Spinal cord (tissue), 10 donors: ENCODE measurements around the gene MBD3L5. TPM values are rescaled to one million over a fixed set of nuclear protein-coding genes. Genes with fewer than 3 reads are reported as not detected.
A peak's percentile ranks its signal among the peaks of the same experiment; 100 is the strongest.
"Not testable (repeated sequence)": the region's sequence is repeated elsewhere in the genome, so short reads cannot be mapped to it uniquely, and the experiment has no call there.

Source experiments
- DNase-seq, 6 donors: peaks; one replicate each; pipeline versions ENCODE4 v3.0.0 to v3.0.0-alpha.2; 2013 to 2015; ENCODE audit warnings: low spot score in 6 of 6, low read depth in 4 of 6
- H3K27ac ChIP-seq: one replicate; pipeline ENCODE4 v1.5.1; 2013; ENCODE audit warnings: low read depth, low read length, control low read depth
- H3K27me3 ChIP-seq: one replicate; pipeline ENCODE4 v1.6.1; 2013; ENCODE audit warnings: low read length; ENCODE audit not compliant: control insufficient read depth, insufficient read depth
- H3K36me3 ChIP-seq: one replicate; pipeline ENCODE4 v1.6.1; 2013; ENCODE audit warnings: low read length; ENCODE audit not compliant: control insufficient read depth, insufficient read depth
- H3K4me1 ChIP-seq: one replicate; pipeline ENCODE4 v1.6.1; 2013; ENCODE audit warnings: low read length; ENCODE audit not compliant: control insufficient read depth, insufficient read depth
- H3K4me3 ChIP-seq: one replicate; pipeline ENCODE4 v1.5.1; 2013; ENCODE audit warnings: low read depth, low read length, control low read depth
- H3K9me3 ChIP-seq: one replicate; pipeline ENCODE4 v1.6.1; 2013; ENCODE audit warnings: low read length; ENCODE audit not compliant: control insufficient read depth, insufficient read depth
- WGBS: methylation state at CpG from one replicate; pipeline ENCODE4 v1.1.5; 2013; ENCODE audit warnings: missing lambda C conversion rate; ENCODE audit not compliant: insufficient coverage; 5-methylcytosine and 5-hydroxymethylcytosine counted together
- polyA plus RNA-seq, 2 donors: library from polyadenylated mRNA; unstranded; fragments of 120-200 nt; gene quantifications; one replicate each; pipeline ENCODE4 v1.2.1, GENCODE V29; 2013; ENCODE audit not compliant: insufficient read length in 2 of 2
- total RNA-seq, 2 donors: library from RNA; depleted of rRNA in 1 of 2; stranded (reverse); fragments of 120-200 nt in 1 of 2; fragments of >200 nt in 1 of 2; gene quantifications; one replicate each; pipeline versions ENCODE4 v1.2.3 to v1.2.4, GENCODE V29; 2013 to 2014
- donor health status: healthy.

The MBD3L5 gene
- total and polyA plus RNA-seq, 4 donors, result not detected

GRCh38 chr19:7063764-7064418 lies 33.5 kb downstream of the MBD3L5 start:
- no peak for DNase-seq
- H3K27ac ChIP-seq, result no peak overlapping the region
- no peaks in the 10 kb centered on the region for H3K36me3 ChIP-seq
- H3K4me3 ChIP-seq, result no peak overlapping the region
- H3K9me3 ChIP-seq, result no peaks in the 10 kb centered on the region
- 79% methylated on average over 5 of the region's 9 CpGs for WGBS
- no peaks in the 10 kb centered on the region for H3K27me3 ChIP-seq
- H3K4me1 ChIP-seq, result no peaks in the 10 kb centered on the region

GRCh38 chr19:7067122-7067521 lies 36.7 kb downstream of the MBD3L5 start:
- WGBS, result 68% methylated on average over 5 of the region's 13 CpGs
- not testable (repeated sequence) for DNase-seq, H3K36me3 ChIP-seq, H3K9me3 ChIP-seq, H3K4me1 ChIP-seq, H3K4me3 ChIP-seq, H3K27ac ChIP-seq, H3K27me3 ChIP-seq

- Histone ChIP-seq H3K27ac (no peak overlapping the region), H3K36me3 (peaks cover 10% of the 10 kb centered on the region), H3K4me1 (no peaks in the 10 kb centered on the region), H3K9me3 (no peaks in the 10 kb centered on the region), H3K27me3 (no peaks in the 10 kb centered on the region), H3K4me3 (no peak overlapping the region)
- no peak for DNase-seq
- WGBS, result no CpG with 5 or more reads among the region's 2 CpGs
Observed at GRCh38 chr19:7067716-7068115, 37.3 kb downstream of the MBD3L5 start.

GRCh38 chr19:7068599-7068998 lies 38.2 kb downstream of the MBD3L5 start:
- 80% methylated on average over 1 of the region's 6 CpGs for WGBS
- Histone ChIP-seq H3K9me3 (no peaks in the 10 kb centered on the region), H3K4me1 (no peaks in the 10 kb centered on the region), H3K27me3 (no peaks in the 10 kb centered on the region), H3K36me3 (peaks cover 19% of the 10 kb centered on the region), H3K27ac (peak overlapping the region; percentile 36), H3K4me3 (no peak overlapping the region)
- no peak for DNase-seq

DNA sequence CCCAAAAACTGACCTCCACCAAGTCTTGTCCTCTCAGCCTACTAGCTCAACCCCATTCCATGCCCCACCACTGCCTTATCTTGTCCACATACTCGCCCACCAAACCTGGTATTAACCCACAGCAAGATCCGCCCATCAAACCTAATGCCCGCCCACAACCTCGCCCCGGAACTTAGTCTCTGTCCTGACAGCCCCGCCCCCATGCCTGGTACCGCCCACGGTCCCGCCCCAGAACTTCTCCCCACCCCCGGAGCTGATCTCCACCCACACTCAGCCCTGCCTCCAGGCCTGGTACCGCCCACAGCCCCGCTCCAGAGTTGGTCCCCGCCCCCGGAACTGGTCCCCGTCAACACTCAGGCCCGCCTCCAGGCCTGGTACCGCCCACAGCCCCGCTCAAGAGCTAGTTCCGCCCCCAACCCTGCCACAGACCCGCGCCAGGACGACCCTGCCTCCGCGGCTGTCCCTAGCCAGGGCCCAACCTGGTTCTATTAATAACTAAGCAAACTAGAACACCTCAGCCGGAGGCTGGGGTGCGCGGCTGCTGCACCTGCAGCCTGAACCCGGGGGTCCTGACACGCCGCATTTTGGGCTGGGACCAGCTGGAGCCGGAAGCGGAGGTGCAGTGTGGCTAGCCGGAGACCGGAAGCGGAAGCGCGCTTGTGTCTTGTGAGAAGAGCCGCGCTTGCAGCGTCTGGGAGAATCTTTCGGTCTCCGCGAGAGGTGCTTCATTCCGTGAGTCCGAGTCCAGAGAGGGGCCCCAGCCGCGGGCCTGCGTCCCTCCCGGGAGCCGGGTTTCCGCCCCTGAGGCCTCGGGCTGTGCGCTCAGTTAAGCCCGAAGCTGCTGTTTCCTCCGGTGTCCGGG lies 38.9 kb downstream of the MBD3L5 start, which contains the start of gene ZNF557:
Gene ZNF557 (plus strand): TSS at position 662 of the 862 bp plus-strand sequence. CDS start 5,372 bp downstream, outside the sequence.
- H3K4me3 ChIP-seq, result peak within 1 kb of the TSS; percentile 85
- WGBS, result under 1% methylated on average over 56 of the region's 56 CpGs
- H3K9me3 ChIP-seq, result no peaks in the 10 kb centered on the region
- H3K27ac ChIP-seq, result peak within 1 kb of the TSS; percentile 70
- H3K4me1 ChIP-seq, result no peaks in the 10 kb centered on the region
- DNase-seq, result peak; percentile 90 to 99 (median 94)
- H3K36me3 ChIP-seq, result peaks cover 25% of the 10 kb centered on the region
- no peaks in the 10 kb centered on the region for H3K27me3 ChIP-seq

DNA sequence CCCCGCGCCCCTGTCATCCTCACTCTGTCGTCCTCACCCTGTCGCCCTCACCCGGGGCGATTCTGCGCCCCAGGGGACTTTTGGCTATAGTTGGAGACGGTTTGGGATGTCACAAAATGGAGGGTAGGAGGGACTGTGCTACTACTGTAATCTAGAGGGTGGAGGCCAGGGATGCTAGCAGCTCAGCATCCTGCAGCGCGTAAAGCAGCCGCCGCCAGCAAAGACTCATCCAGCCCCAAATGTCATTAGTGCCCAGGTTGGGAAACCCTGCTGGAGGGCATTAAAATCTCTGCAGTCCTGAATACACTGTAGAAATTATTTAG lies 39.5 kb downstream of the MBD3L5 start:
- Histone ChIP-seq H3K4me3 (peak overlapping the region; percentile 85), H3K27me3 (no peaks in the 10 kb centered on the region), H3K4me1 (no peaks in the 10 kb centered on the region), H3K9me3 (no peaks in the 10 kb centered on the region), H3K36me3 (peaks cover 31% of the 10 kb centered on the region), H3K27ac (peak overlapping the region; percentile 70)
- DNase-seq, result no peak
- WGBS, result 0% methylated on average over 6 of the region's 12 CpGs

DNA sequence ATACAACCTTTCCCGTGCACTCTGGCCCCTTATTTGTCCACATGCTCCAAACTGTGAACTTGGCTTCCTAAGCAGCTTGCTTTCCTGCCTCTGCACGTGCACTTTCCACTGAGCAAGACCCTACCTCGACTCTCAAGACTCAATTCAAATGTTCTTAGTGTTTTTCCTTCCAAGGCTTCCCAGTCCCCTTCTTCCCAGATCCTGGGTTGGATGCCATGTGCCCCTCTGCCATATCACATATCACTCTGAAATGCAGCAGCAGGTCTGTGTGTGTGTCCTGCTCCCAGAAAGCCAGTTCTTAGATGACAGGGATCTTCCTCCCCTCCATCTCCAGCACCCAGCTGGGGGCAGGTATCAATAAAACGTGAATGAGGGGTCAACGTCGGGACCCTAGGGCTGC lies 42.2 kb downstream of the MBD3L5 start:
- H3K9me3 ChIP-seq, result peaks cover 3% of the 10 kb centered on the region
- no peak overlapping the region for H3K27ac ChIP-seq
- no peak for DNase-seq
- peaks cover 54% of the 10 kb centered on the region for H3K36me3 ChIP-seq
- H3K4me3 ChIP-seq, result no peak overlapping the region
- H3K27me3 ChIP-seq, result no peaks in the 10 kb centered on the region
- 95% methylated on average over 5 of the region's 6 CpGs for WGBS
- no peaks in the 10 kb centered on the region for H3K4me1 ChIP-seq

- Histone ChIP-seq H3K4me3 (no peak overlapping the region), H3K27ac (no peak overlapping the region), H3K9me3 (peaks cover 6% of the 10 kb centered on the region), H3K4me1 (no peaks in the 10 kb centered on the region), H3K27me3 (no peaks in the 10 kb centered on the region), H3K36me3 (peaks cover 69% of the 10 kb centered on the region)
- WGBS, result 98% methylated on average over 23 of the region's 29 CpGs
- DNase-seq, result no peak
Observed at GRCh38 chr19:7074705-7075282, 44.4 kb downstream of the MBD3L5 start.

GRCh38 chr19:7076151-7076550 lies 45.8 kb downstream of the MBD3L5 start:
- Histone ChIP-seq H3K27me3 (no peaks in the 10 kb centered on the region), H3K36me3 (peaks cover 82% of the 10 kb centered on the region), H3K27ac (no peak overlapping the region), H3K4me3 (no peak overlapping the region), H3K4me1 (no peaks in the 10 kb centered on the region), H3K9me3 (peaks cover 11% of the 10 kb centered on the region)
- DNase-seq, result no peak
- WGBS, result 100% methylated on average over 4 of the region's 6 CpGs
